HG03108 (cell line): ENCODE measurements around the gene RPL4.
"Not testable (repeated sequence)": the region's sequence is repeated elsewhere in the genome, so short reads cannot be mapped to it uniquely, and the experiment has no call there.

ENCODE experiments used
- ATAC-seq: cut with Tn5 transposase; IDR thresholded peaks from one replicate; pipeline ENCODE4 v1.9.1; 2021; ENCODE audit warnings: moderate library complexity; ENCODE audit not compliant: unreplicated experiment

Gene RPL4

GRCh38 chr15:66491846-66492245 is 12.8 kb downstream of the RPL4 start:
- ATAC-seq: no peak

GRCh38 chr15:66489179-66489791 is 15.4 kb downstream of the RPL4 start:
- no peak for ATAC-seq

- no peak for ATAC-seq
Measured at GRCh38 chr15:66488525-66488924, 16.1 kb downstream of the RPL4 start.

GRCh38 chr15:66486887-66487286 is 17.8 kb downstream of the RPL4 start:
- ATAC-seq: no peak

- ATAC-seq: no peak
Measured at GRCh38 chr15:66484539-66485112, 20.0 kb downstream of the RPL4 start.

GRCh38 chr15:66483131-66483566 is 21.5 kb downstream of the RPL4 start:
- no peak for ATAC-seq

- ATAC-seq: no peak
Measured at GRCh38 chr15:66482539-66482938, 22.1 kb downstream of the RPL4 start.

GRCh38 chr15:66481107-66481856 is 23.4 kb downstream of the RPL4 start:
- ATAC-seq: no peak

GRCh38 chr15:66480267-66480666 is 24.4 kb downstream of the RPL4 start:
- ATAC-seq: no peak

- no peak for ATAC-seq
Measured at GRCh38 chr15:66477011-66477410, 27.6 kb downstream of the RPL4 start.

- ATAC-seq: no peak
Measured at GRCh38 chr15:66476535-66476934, 28.1 kb downstream of the RPL4 start.

GRCh38 chr15:66474963-66475362 is 29.7 kb downstream of the RPL4 start:
- no peak for ATAC-seq

GRCh38 chr15:66474135-66474534 is 30.5 kb downstream of the RPL4 start:
- ATAC-seq: no peak

- ATAC-seq: peak; percentile 71
Measured at GRCh38 chr15:66472176-66472999, 32.3 kb downstream of the RPL4 start.

GRCh38 chr15:66470825-66471224 is 33.8 kb downstream of the RPL4 start:
- ATAC-seq: not testable (repeated sequence)

GRCh38 chr15:66467162-66468040 is 37.3 kb downstream of the RPL4 start:
- ATAC-seq: not testable (repeated sequence)

GRCh38 chr15:66465294-66465693 is 39.4 kb downstream of the RPL4 start:
- not testable (repeated sequence) for ATAC-seq

- ATAC-seq: no peak
Measured at GRCh38 chr15:66462627-66463026, 42.0 kb downstream of the RPL4 start.

GRCh38 chr15:66461917-66462316 is 42.7 kb downstream of the RPL4 start:
- no peak for ATAC-seq

- not testable (repeated sequence) for ATAC-seq
Measured at GRCh38 chr15:66461294-66461693, 43.4 kb downstream of the RPL4 start.
